Endothelial cell of umbilical vein (primary cell): ENCODE results near the gene CD160. TPM values are rescaled to one million over a fixed set of nuclear protein-coding genes. Genes with fewer than 3 reads are reported as not detected.

ENCODE experiments used
- BruUV-seq: library from RNA; stranded (reverse); fragments of 400-500 nt; replicated peaks from 2 replicates; lab custom pipeline; 2021; lab: Mats Ljungman, UMichigan
- CTCF ChIA-PET: fragments of 300-600, 350-600 bp; sonication (Branson Sonifier 250); formaldehyde crosslinking; loops from one replicate; lab custom pipeline; 2021; ENCODE audit warnings: antibody characterized with exemption, inconsistent platforms; lab: Charles Lee
- POLR2A ChIA-PET: fragments of 300-600, 350-600 bp; sonication (Branson Sonifier 250); formaldehyde crosslinking; loops from one replicate; lab custom pipeline; 2021; ENCODE audit warnings: antibody characterized with exemption, inconsistent platforms; lab: Charles Lee
- DNase-seq: peaks from one replicate; pipeline ENCODE4 v3.0.0-alpha.2; 2011; ENCODE audit warnings: low read depth, low spot score
- FAIRE-seq: peaks from 2 replicates; lab custom pipeline; 2011; peaks lifted over from hg19 to GRCh38; lab: Jason Lieb, UNC
- H2AFZ ChIP-seq: 2 replicates; pipeline ENCODE4 v1.6.0; 2012; ENCODE audit warnings: low read depth, low read length, control low read depth, inconsistent platforms
- H3K27ac ChIP-seq: 2 replicates; pipeline ENCODE4 v1.5.1; 2011; ENCODE audit warnings: low read depth, mild to moderate bottlenecking, control low read depth, low read length, moderate library complexity; ENCODE audit not compliant: insufficient read depth
- H3K27me3 ChIP-seq, 2 experiments: 2 replicates each; pipeline versions ENCODE4 v1.6.0 to v1.6.1; 2011; ENCODE audit warnings: low read length in 2 of 2, mixed read lengths in 1 of 2; ENCODE audit not compliant: control insufficient read depth in 2 of 2, insufficient read depth in 2 of 2
- H3K36me3 ChIP-seq, 2 experiments: 2 replicates in 1 of 2; 3 replicates in 1 of 2; pipeline ENCODE4 v1.5.1; 2011; ENCODE audit warnings: low read length in 2 of 2, mild to moderate bottlenecking in 1 of 2, moderate library complexity in 1 of 2; ENCODE audit not compliant: control insufficient read depth in 2 of 2, insufficient read depth in 2 of 2; ENCODE audit errors: extremely low read depth in 1 of 2
- H3K4me1 ChIP-seq: 3 replicates; pipeline ENCODE4 v1.5.1; 2011; ENCODE audit warnings: mild to moderate bottlenecking, low read length; ENCODE audit not compliant: control insufficient read depth, insufficient read depth; ENCODE audit errors: extremely low read depth
- H3K4me2 ChIP-seq: 2 replicates; pipeline ENCODE4 v1.6.1; 2011; ENCODE audit warnings: low read length, control low read depth, mixed read lengths; ENCODE audit not compliant: insufficient read depth
- H3K4me3 ChIP-seq, 3 experiments: fragments of 200-600 bp in 1 of 3; sonication (generic), shearing (Covaris generic) in 1 of 3; replicated peaks in 1 of 3; 2 replicates each; pipeline ENCODE4 v1.5.1; 2011 to 2016; ENCODE audit warnings: control low read depth in 3 of 3, low read length in 3 of 3, mild to moderate bottlenecking in 2 of 3, inconsistent platforms in 1 of 3, low read depth in 1 of 3, moderate library complexity in 1 of 3; ENCODE audit not compliant: insufficient read depth in 1 of 3
- H3K79me2 ChIP-seq: 2 replicates; pipeline ENCODE4 v1.6.0; 2012; ENCODE audit warnings: low read length, inconsistent platforms; ENCODE audit not compliant: control insufficient read depth, insufficient read depth
- H3K9ac ChIP-seq: replicated peaks from 2 replicates; pipeline ENCODE3; 2011; ENCODE audit warnings: low read length, control low read depth; ENCODE audit not compliant: insufficient read depth; ENCODE audit errors: extremely low read depth
- H3K9me1 ChIP-seq: replicated peaks from 3 replicates; pipeline ENCODE4 v1.6.0; 2011; ENCODE audit warnings: mild to moderate bottlenecking, low read length; ENCODE audit not compliant: control insufficient read depth, insufficient read depth; ENCODE audit errors: extremely low read depth
- H3K9me3 ChIP-seq: replicated peaks from 2 replicates; pipeline ENCODE4 v1.5.1; 2012; ENCODE audit warnings: low read length, inconsistent platforms; ENCODE audit not compliant: control insufficient read depth, insufficient read depth
- H4K20me1 ChIP-seq: replicated peaks from 2 replicates; pipeline ENCODE3; 2011; ENCODE audit warnings: mild to moderate bottlenecking, low read length; ENCODE audit not compliant: control insufficient read depth, insufficient read depth; ENCODE audit errors: extremely low read depth
- EZH2 ChIP-seq: IDR thresholded peaks from 2 replicates; pipeline ENCODE4 v1.6.1; 2012; ENCODE audit warnings: borderline replicate concordance, low read depth, mild to moderate bottlenecking, moderate library complexity, low read length, inconsistent platforms; ENCODE audit not compliant: severe bottlenecking
- FOS ChIP-seq: IDR thresholded peaks from 2 replicates; pipeline ENCODE4 v1.6.1; 2011; ENCODE audit warnings: mild to moderate bottlenecking, low read length, moderate library complexity, borderline replicate concordance; ENCODE audit not compliant: insufficient read depth
- MYC ChIP-seq: IDR thresholded peaks from one replicate; pipeline ENCODE4 v1.6.1; 2011; ENCODE audit warnings: mild to moderate bottlenecking, low read depth, low read length
- POLR2AphosphoS5 ChIP-seq: IDR thresholded peaks from 2 replicates; pipeline ENCODE4 v1.6.1; 2012; ENCODE audit warnings: low read depth, mild to moderate bottlenecking, control low read depth, low read length, moderate library complexity; ENCODE audit not compliant: insufficient read depth
- dilution Hi-C: fragments of 300-500 bp; cut with MboI; formaldehyde crosslinking; loops from one replicate; pipeline ENCODE4 v1.15.0; 2019; ENCODE audit warnings: low sequenced_read_pairs; ENCODE audit not compliant: extremely low pct_ligation_motif_present
- intact Hi-C: fragments of 100-400 bp; cut with micrococcal nuclease; formaldehyde crosslinking; loops from one replicate; pipeline ENCODE4 v1.10.0; 2022
- polyA plus RNA-seq, 4 experiments: library from polyadenylated mRNA; depleted of rRNA in 3 of 4; stranded (reverse) in 3 of 4; unstranded in 1 of 4; fragments of >200 nt; gene quantifications; 2 replicates each; pipeline versions ENCODE4 v1.2.1 to v1.2.3, GENCODE V29; 2011 to 2012; ENCODE audit warnings: missing spikeins in 1 of 4
- total RNA-seq: library from RNA; stranded (reverse); gene quantifications from 2 replicates; pipeline ENCODE4 v1.2.3, GENCODE V29; 2021
- TF ChIP-seq, protein P1 (sequence below): IDR thresholded peaks from 2 replicates; pipeline ENCODE4 v1.6.1; 2011; ENCODE audit not compliant: insufficient read depth, insufficient read length
- TF ChIP-seq, protein P2 (sequence below), 2 donors: IDR thresholded peaks; 1 replicate in 1 of 2; 2 replicates in 1 of 2; pipeline ENCODE4 v1.5.1; 2011; ENCODE audit warnings: low read length in 2 of 2, mild to moderate bottlenecking in 2 of 2, moderate library complexity in 2 of 2, control low read depth in 1 of 2, inconsistent platforms in 1 of 2, low read depth in 1 of 2; ENCODE audit not compliant: insufficient read depth in 1 of 2; ENCODE audit errors: extremely low read depth in 1 of 2

The CD160 gene
- total and polyA plus RNA-seq, 2 donors (not counting 3 experiments of a cell fraction or from before 2014, with no cell fraction given): not detected

DNA sequence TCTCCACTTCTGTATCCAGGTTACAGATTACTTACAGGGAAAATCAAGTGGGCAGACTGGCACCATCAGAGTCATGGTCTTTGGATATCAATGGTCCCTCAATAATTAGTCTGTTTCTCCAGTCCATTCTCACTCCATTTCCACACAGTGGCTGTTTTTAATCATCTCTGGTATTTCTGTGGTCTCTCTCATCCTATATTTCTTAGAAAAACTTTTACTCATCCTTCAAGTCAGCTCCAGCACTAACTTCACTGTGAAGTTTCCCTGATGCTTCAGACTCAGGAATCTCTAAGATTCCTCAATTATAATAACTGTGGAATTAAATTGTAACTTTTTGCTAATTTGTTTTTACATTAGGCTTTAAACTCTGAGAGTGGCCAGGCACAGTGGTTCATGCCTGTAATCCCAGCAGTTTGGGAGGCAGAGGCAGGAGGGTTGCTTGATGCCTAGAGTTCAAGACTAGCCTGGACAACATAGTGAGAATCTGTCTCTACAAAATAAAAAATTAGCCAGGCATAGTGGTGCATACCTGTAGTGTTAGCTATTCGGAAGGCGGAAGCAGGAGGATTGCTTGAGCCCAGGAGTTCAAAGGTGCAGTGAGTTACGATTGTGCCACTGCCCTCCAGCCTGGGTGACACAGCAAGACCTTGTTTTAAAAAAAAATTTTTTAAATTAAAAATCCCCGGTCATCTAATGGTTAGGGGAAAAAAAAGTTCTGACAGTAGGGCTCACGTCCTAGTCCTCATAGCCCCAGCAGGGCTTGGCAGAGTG is 10.6 kb downstream of the CD160 start:
- peaks cover 0 to 3% of the 10 kb centered on the region in 2 experiments for H3K36me3 ChIP-seq
- H3K27ac ChIP-seq: no peak overlapping the region
- H3K9me3 ChIP-seq: no peaks in the 10 kb centered on the region
- FAIRE-seq: no peak
- H3K9ac ChIP-seq: no peak overlapping the region
- no peaks in the 10 kb centered on the region for H3K79me2 ChIP-seq
- TF ChIP-seq MYC: no peak
- TF ChIP-seq, protein P1, sequence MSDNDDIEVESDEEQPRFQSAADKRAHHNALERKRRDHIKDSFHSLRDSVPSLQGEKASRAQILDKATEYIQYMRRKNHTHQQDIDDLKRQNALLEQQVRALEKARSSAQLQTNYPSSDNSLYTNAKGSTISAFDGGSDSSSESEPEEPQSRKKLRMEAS: no peak
- no peak for TF ChIP-seq FOS
- TF ChIP-seq EZH2: no peak
- H3K4me3 ChIP-seq: no peak overlapping the region
- H3K9me1 ChIP-seq: no peaks in the 10 kb centered on the region
- intact Hi-C loops (no loop called here), dilution Hi-C loops (no loop called here)
- DNase-seq: no peak
- POLR2A ChIA-PET: no interaction called here
- H3K27me3 ChIP-seq: no peaks in the 10 kb centered on the region
- no peak overlapping the region for H3K4me2 ChIP-seq
- peaks cover 3% of the 10 kb centered on the region for H3K4me1 ChIP-seq
- H2AFZ ChIP-seq: no peak overlapping the region
- no peaks in the 10 kb centered on the region for H4K20me1 ChIP-seq
- CTCF ChIA-PET: interaction anchor here (2.2 kb wide), 1 partner anchor 9 kb away, joined by 9 read pairs; no protein-coding TSS in a partner anchor
- BruUV-seq: no TSS peak

DNA sequence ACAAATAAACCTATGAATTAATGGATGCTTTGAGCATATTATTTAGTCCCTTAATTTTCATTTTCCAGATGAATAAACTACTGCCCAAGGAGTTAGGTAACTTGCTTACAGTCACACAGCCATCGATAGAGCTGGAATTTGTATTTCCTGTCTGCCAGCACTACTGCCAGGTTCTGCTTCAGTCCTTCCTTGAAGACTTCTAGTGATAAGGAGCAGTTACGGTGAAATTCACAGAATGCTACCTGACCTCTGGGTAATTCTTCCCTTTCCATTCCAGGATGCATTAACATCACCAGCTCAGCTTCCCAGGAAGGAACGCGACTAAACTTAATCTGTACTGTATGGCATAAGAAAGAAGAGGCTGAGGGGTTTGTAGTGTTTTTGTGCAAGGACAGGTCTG is 11.2 kb downstream of the CD160 start:
- Histone ChIP-seq H3K9me1 (no peaks in the 10 kb centered on the region), H3K9ac (no peak overlapping the region), H3K4me2 (no peak overlapping the region), H3K27me3 (no peaks in the 10 kb centered on the region), H2AFZ (no peak overlapping the region), H3K27ac (no peak overlapping the region), H3K4me3 (no peak overlapping the region), H3K9me3 (no peaks in the 10 kb centered on the region), H3K79me2 (no peaks in the 10 kb centered on the region), H3K4me1 (peaks cover 3% of the 10 kb centered on the region), H4K20me1 (no peaks in the 10 kb centered on the region), H3K36me3 (peaks cover 0 to 3% of the 10 kb centered on the region in 2 experiments)
- dilution Hi-C loops (no loop called here), intact Hi-C loops (no loop called here)
- DNase-seq: no peak
- ChIA-PET CTCF (interaction anchor here (2.2 kb wide), 1 partner anchor 9 kb away, joined by 9 read pairs; no protein-coding TSS in a partner anchor), POLR2A (no interaction called here)
- no peak for TF ChIP-seq EZH2
- TF ChIP-seq FOS: no peak
- TF ChIP-seq POLR2AphosphoS5: no peak
- TF ChIP-seq MYC: no peak
- TF ChIP-seq, protein P2, sequence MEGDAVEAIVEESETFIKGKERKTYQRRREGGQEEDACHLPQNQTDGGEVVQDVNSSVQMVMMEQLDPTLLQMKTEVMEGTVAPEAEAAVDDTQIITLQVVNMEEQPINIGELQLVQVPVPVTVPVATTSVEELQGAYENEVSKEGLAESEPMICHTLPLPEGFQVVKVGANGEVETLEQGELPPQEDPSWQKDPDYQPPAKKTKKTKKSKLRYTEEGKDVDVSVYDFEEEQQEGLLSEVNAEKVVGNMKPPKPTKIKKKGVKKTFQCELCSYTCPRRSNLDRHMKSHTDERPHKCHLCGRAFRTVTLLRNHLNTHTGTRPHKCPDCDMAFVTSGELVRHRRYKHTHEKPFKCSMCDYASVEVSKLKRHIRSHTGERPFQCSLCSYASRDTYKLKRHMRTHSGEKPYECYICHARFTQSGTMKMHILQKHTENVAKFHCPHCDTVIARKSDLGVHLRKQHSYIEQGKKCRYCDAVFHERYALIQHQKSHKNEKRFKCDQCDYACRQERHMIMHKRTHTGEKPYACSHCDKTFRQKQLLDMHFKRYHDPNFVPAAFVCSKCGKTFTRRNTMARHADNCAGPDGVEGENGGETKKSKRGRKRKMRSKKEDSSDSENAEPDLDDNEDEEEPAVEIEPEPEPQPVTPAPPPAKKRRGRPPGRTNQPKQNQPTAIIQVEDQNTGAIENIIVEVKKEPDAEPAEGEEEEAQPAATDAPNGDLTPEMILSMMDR (IDR thresholded peaks at IDR 0.05; ENCODE audit: extremely low read depth in 1 of 2, insufficient read depth in 1 of 2, low read depth in 1 of 2, low read length in 2 of 2): no peak
- TF ChIP-seq, protein P1: no peak
- no TSS peak for BruUV-seq
- no peak for FAIRE-seq
